Nucleus accumbens (tissue), 56 donors: ENCODE measurements around the gene NBPF20.
A peak's percentile ranks its signal among the peaks of the same experiment; 100 is the strongest.
"Not testable (repeated sequence)": the region's sequence is repeated elsewhere in the genome, so short reads cannot be mapped to it uniquely, and the experiment has no call there.

ENCODE experiments used
- DNase-seq, 56 donors: peaks; one replicate each; lab custom pipeline; 2025; lab: John Stamatoyannopoulos, UW

The NBPF20 gene

DNA sequence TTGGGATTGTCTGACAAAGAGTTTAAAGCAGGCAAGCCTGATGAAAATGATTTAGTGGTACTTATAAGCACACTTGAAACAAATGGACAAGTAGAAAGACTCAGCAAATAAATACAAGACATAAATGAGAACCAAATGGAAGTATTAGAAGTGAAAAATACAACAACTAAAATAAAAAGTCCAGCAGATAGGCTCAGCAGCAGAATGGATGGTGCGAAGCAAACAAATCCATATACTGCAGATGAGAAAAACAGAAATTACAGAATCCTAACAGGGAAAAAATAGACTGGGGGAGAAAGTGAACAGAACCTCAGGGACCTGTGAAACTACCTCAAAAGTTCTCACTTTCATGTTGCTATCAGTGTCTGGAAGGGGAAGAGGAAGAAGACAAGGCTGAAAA is 3.9 kb upstream of the NBPF20 start:
- DNase-seq: not testable (repeated sequence)

DNA sequence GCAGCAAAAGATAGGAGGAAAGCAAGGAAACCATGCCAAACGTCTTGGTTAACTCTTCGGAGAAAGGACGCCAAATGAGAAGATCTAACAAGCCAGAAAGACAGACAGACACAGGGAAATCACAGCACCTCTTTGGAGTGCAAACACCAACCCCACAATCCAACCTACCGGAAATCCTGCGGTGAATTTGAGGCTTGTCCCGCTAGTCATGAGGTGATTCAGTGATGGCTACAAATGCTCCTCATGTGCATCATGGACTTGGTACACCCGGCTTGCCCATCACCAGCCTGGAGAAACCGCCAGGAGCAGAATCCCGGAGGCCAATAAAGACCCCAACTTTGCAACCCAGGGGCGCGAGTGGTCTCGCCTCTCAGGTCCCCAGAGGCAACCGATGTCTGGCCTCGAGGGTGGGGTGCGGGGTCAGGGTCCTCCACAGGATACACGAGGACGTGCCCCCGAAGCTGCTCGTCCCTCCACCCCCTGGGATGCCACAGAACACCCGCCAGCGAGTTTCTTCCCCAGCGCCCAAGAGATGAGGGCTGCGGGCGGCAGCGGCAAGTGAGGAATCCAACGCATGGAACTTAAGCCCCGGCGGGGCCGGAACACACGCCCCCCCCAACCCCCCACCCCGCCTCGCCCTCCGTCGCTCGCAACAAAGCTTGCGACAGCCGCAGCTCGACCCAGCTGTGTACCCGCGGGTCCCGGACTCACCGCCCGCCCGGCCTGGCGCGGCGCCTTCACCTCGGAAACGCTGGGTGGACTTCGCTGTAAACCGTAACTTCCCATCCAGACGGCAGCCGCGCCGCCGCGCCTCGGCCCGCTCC is 579 bp downstream of the NBPF20 start:
- peak in 3 of 56 donors; percentile 0 to 5 (median 4) for DNase-seq

DNA sequence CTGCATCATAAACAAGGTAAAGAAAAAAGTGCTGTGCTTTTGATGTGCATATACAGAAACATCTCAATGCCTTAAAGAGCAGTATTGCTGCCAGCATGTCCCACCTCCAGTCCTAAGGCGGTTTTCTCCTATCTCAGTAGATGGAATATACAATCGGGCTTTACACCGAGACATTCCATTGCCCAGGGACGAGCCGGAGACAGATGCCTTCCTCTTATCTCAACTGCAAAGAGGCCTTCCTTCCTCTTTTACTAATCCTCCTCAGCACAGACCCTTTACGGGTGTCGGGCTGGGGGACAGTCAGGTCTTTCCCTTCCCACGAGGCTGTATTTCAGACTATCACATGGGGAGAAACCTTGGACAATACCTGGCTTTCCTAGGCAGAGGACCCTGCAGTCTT is 10.3 kb downstream of the NBPF20 start:
- not testable (repeated sequence) for DNase-seq

DNA sequence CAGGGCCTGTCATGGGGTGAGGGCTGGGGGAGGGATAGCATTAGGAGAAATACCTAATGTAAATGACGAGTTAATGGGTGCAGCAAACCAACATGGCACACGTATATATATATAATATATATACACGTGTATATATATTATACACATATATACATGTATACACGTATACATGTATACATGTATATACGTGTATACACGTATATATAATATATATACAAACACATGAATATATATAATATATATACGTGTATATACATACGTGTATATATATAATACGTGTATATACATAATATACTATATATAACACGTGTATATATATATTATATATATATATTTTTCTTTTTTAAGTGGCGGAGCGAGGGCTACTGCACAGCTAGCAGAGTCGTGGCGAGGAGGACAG is 18.1 kb downstream of the NBPF20 start:
- DNase-seq: not testable (repeated sequence)

DNA sequence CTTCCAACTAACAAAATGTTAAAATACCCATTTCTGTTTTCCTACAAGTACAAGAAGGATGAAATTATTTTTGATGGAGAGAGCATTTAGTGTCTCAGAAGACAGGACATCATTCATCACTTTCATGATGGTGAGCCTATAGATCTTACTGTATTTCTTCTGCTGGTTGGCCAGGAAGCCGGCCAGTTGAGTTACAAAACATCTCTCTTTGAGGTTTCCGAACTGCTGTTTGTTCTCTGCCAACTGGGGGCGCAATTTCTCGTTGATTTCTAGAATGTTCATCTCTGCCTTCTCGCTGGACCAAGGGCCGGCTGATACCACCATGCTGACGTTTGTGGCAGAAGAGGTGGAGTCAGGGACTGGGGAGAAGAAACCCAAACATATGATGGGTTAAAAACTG is 20.5 kb downstream of the NBPF20 start:
- not testable (repeated sequence) for DNase-seq

DNA sequence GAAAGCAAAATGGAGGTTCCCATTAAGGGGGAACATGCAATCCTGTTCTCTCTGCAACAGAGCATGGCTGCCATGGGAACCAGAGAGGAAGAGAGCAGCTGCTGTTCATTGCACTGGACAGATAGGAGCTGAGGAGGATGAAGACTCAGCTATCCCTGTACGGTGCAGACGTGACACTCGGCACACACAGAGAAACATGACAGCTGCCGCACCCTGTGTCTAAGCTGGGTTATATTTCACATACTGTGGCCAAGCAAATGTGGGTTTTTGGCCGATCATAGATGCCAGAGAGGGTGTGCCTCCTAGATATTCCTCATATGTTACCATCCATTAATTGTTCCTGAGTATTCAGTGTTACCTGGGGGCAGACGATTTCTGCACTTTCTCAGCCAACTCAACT is 24.7 kb downstream of the NBPF20 start:
- not testable (repeated sequence) for DNase-seq
